Activated CD8-positive, alpha-beta memory T cell treated with anti-CD3 and anti-CD28 coated beads for 48 hours (primary cell): ENCODE results near the gene AIDA.
A peak's percentile ranks its signal among the peaks of the same experiment; 100 is the strongest.
"Not testable (repeated sequence)": the region's sequence is repeated elsewhere in the genome, so short reads cannot be mapped to it uniquely, and the experiment has no call there.

Source experiments
- DNase-seq, 3 experiments: peaks; one replicate each; pipeline ENCODE4 v3.0.0-alpha.2; 2020; ENCODE audit warnings: low read depth in 2 of 3, low spot score in 2 of 3

Gene AIDA, protein sequence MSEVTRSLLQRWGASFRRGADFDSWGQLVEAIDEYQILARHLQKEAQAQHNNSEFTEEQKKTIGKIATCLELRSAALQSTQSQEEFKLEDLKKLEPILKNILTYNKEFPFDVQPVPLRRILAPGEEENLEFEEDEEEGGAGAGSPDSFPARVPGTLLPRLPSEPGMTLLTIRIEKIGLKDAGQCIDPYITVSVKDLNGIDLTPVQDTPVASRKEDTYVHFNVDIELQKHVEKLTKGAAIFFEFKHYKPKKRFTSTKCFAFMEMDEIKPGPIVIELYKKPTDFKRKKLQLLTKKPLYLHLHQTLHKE

GRCh38 chr1:222712253-222713090, at the start of gene AIDA, which contains the start of gene BROX:
TSS of gene AIDA (minus strand) at chr1:222712491. CDS start at chr1:222712317, 174 bp downstream.
TSS of gene BROX (plus strand) at chr1:222712564. CDS start at chr1:222715700, 3,136 bp downstream.
- DNase-seq: peak; percentile 87 to 94 (median 88)

- no peak for DNase-seq
These were observed 48.8 kb upstream of the AIDA start for GRCh38 chr1:222761083-222761482.

DNA sequence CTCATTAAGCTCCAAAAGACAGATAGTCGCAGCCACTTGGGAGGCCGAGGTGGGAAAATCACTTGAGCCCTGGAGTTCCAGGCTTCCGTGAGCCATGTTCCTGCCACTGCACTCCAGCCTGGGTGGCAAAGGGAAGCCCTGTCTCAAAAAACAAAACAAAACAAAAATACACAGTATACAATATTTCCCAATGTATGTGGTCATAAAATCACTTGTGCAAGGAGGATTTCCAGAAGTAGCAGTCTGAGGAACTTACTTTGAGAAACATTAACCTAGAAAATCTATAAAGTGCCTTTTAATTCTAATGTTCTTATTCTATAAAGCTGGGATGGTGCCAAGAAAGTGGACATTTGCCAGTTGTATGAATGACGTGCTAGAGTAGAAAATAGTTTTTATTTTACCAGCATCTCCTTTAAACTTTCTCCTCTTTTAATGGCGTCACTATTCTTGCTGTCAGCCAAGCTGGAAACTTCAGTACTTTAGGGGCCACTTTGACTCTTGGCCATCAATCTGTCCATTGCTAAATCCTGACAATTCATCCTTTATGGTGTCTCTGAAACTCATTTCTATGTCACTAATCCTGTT, 47.3 kb upstream of the AIDA start:
- DNase-seq: no peak

- no peak for DNase-seq
These were observed 45.5 kb upstream of the AIDA start for GRCh38 chr1:222757646-222758268.

- DNase-seq: no peak
These were observed 42.3 kb upstream of the AIDA start for GRCh38 chr1:222754366-222755139.

DNA sequence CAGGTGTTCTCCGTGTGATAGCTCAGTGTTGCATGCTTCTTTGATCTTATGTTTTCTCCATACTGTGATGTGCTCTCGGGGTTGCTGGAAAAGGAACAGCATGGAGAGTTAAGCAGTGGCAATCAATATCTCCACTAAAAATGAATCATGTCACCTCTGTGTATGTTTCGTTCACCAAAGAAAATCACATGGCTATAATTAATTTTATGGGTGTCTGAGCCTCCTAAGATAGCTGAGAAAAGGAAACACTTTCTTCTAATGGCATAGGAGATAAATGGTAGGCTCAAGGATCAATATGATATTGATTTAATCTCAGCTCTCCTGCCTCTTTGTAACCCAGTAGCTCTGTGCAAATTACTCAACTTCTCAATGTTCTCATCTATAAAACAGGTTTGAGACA, 39.0 kb upstream of the AIDA start:
- no peak for DNase-seq

GRCh38 chr1:222750651-222751050, 38.4 kb upstream of the AIDA start:
- DNase-seq: no peak

DNA sequence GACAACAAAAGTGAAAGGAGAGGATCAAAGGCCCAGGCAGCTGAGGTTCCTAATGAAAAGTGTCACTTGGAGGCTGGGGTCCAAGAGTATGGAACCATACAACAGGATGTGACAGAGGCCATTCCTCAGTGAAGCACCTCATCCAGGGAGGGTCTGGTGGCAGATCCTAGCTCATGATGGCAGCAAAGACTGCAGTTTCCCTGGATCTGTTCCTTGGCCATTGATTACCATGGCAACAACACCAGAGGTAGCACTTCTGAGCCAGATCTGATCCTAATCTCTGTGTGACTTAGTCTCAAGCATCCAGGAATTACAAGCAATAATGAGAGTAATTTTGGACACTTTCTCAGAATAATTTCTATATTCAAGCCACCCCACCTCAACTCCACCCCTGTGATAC, 37.6 kb upstream of the AIDA start:
- DNase-seq: no peak

DNA sequence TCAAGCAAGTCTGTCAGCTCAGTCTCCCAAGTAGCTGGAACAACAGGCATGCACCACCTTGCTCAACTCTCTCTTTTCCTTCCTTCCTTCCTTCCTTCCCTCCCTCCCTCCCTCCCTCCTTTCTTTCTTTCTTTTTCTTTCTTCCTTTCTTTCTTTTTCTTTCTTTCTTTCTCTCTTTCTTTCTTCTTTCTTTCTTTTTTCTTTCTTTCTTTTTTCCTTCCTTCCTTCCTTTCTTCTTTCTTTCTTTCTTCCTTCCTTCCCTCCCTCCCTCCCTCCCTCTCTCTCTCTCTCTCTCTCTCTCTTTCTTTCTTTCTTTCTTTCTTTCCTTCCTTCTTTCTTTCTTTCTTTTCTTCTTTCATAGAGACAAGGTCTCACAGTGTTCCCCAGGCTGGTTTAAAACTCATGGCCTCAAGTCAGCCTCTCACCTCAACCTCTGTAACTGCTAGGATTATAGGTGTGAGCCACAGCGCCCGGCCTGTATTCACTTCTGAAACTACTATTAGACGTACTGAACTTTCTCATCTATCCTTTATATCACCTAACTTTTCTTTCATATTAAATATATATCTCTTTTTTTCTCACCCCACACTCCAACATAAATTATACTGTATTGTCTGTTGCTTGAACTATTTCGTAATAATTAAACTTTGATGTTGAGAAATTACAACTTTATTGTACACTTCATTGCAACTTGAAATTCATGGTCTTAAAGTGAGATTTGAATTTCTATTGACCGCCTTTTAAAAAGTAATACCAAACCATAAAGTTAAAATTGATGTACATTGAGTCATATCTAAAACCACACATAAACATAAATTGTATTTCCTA, 29.6 kb upstream of the AIDA start:
- DNase-seq: not testable (repeated sequence)

GRCh38 chr1:222739929-222740328, 27.6 kb upstream of the AIDA start:
- DNase-seq: no peak

- DNase-seq: no peak
These were observed 27.2 kb upstream of the AIDA start for GRCh38 chr1:222739465-222739864.

DNA sequence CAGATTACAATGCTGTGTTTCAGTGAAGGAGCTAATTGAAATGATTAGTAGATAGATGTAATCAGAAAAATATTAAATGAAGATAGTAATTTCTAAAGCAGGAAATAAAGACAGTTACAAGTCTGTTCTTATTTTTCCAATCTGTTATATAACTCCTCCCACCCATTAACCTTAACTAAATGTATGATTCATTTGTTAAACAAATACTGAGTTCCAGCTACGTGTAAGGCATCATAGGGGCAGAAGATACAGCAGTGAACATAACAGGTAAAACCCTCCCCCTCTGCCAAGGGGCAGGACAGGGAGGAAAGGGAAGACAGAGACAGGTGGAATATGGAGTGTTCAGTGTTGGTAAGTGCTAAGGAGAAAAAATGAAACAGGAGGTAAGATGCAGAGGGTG, 24.7 kb upstream of the AIDA start, which contains the start of gene FAM177B:
TSS of gene FAM177B (plus strand) at position 231 of the 400 bp plus-strand sequence. CDS start 9,344 bp downstream, outside the sequence.
- DNase-seq: no peak

DNA sequence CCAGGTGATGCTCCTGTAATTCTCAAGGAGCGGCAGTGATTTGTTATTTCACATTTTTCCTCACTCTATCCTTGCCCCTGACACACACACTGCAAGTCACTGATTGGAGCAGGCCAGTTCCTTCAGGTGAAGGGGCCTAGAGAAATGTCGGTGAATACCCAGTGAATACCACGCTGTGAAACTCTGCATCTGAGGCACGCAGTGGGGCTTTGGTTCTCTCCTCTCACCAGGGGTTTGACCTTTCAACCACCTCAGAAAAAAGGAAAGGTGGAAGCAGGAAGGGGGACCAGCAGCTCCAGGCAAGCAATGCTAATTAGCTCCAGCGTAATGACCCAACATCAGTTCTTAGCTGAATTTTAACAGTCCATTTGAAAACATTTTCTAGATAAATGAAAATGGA, 24.2 kb upstream of the AIDA start:
- DNase-seq: no peak

DNA sequence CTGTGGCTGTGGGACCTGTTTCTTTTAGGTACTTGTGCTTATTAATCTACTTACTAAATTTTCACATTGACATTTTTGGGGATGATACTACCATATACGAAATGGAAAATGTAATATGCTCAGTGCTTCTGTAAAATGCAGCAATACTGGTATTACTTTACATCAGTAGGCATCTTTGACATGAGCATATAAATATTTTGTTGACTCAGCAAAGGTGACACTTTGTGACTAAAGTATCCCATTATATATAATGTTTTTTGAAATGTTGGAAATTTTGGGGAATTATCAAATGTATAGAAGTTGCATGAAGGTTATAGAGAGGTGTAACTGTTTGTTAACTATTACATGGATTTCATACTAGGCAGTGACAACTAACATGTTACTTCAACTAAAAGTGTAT, 22.4 kb upstream of the AIDA start:
- DNase-seq: no peak

DNA sequence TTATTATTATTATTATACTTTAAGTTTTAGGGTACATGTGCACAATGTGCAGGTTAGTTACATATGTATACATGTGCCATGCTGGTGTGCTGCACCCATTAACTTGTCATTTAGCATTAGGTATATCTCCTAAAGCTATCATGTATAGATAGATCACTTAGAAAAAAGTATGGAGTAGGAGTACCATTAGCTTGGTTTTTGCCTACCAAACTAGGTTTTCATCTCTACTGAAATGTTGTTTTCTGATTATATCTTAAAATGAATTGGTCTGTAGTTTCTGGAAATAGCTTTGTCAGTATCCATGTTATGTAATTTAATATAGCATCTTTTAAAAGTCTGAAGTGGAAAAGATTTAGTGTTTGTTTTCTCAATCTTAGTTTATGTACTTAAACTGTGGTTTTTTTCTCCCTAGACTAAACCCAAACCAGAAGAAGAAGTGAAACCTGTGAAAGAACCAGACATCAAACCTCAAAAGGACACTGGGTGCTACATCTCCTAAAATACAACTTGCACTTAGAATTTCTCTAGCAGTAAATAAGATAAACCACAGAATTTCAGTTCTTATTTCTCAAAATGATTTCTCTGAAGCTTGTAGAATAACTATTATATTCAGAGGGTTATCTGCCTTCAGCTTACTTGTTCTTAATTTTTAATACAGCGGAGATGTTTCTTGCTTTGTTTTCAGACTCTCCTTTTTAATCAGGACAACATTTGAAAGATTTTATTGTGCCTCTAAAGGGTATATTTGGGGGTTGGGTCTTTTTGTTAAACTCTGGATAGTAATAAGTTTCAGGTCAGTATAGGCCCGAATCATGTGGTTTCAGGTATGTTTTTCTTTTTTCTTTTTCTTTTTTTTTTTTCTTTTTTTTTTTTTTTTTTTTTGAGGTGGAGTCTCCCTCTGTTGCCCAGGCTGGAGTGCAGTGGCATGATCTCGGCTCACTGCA, 20.2 kb upstream of the AIDA start:
- no peak for DNase-seq

- no peak for DNase-seq
These were observed 18.6 kb upstream of the AIDA start for GRCh38 chr1:222730866-222731265.

DNA sequence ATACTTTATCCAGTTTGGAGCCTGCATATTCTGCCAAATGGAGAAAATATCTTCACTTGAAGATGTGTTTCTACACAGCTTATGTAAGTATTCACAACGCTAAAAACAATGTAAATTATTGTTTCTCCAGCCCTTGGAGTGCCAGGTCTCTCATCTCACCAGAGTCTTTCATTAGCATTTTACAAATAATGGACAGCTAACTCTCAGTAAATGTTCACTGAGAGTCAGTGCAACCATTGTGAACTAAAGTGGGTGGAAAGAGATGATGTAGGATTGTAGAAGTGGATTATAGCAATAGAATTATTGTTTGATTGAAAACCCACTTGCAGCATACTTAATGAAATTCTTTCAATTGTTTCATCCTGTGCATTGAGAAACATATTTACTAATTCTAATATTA, 16.5 kb upstream of the AIDA start:
- no peak for DNase-seq

GRCh38 chr1:222716393-222716792, 4.1 kb upstream of the AIDA start:
- no peak for DNase-seq
